Measurements from ENCODE around the gene COL1A2. TPM values are rescaled to one million over a fixed set of nuclear protein-coding genes. Genes with fewer than 3 reads are reported as not detected.

COL1A2 gene
- total and polyA plus RNA-seq, 2 donors (not counting 1 experiment from before 2014, with no cell fraction given), result 2,400 to 3,638 TPM

- Histone ChIP-seq H3K79me2 (ENCODE audit: control insufficient read depth, insufficient read depth, low read length) (no peaks in the 10 kb centered on the region), H2AFZ (ENCODE audit: low read length) (no peak overlapping the region)
Observed at GRCh38 chr7:94466516-94466915, 71.8 kb downstream of the COL1A2 start.

GRCh38 chr7:94471604-94472003 is 76.9 kb downstream of the COL1A2 start:
- no peak overlapping the region for H3K9ac ChIP-seq (ENCODE audit: insufficient read depth, low read length)
- TF ChIP-seq CTCF (conservative IDR thresholded peaks at IDR 0.05 in 1 of 2, IDR thresholded peaks at IDR 0.05 in 1 of 2; ENCODE audit: low read depth in 1 of 2, low read length in 2 of 2) (no peak), EZH2 (IDR thresholded peaks at IDR 0.05; ENCODE audit: low read length, missing control alignments) (no peak)
- no peaks in the 10 kb centered on the region for H4K20me1 ChIP-seq (ENCODE audit: control insufficient read depth, extremely low read depth, insufficient read depth, low read length)
- no peak overlapping the region for H2AFZ ChIP-seq (ENCODE audit: low read length)
- no peak overlapping the region for H3K4me3 ChIP-seq (replicated peaks in 1 of 4; ENCODE audit: control extremely low read depth in 1 of 4, insufficient read depth in 1 of 4, low read depth in 3 of 4, low read length in 4 of 4)
- no peaks in the 10 kb centered on the region for H3K4me1 ChIP-seq (ENCODE audit: control insufficient read depth, extremely low read depth, insufficient read depth, low read length)
- no peaks in the 10 kb centered on the region for H3K36me3 ChIP-seq (ENCODE audit: control insufficient read depth, insufficient read depth, low read length)
- H3K9me3 ChIP-seq (ENCODE audit: control insufficient read depth, insufficient read depth, low read depth, low read length), result no peaks in the 10 kb centered on the region
- H3K79me2 ChIP-seq (ENCODE audit: control insufficient read depth, insufficient read depth, low read length), result no peaks in the 10 kb centered on the region
- no peaks in the 10 kb centered on the region for H3K27me3 ChIP-seq (ENCODE audit: control insufficient read depth, insufficient read depth, low read length)
- H3K4me2 ChIP-seq (ENCODE audit: extremely low read depth, insufficient read depth, low read length), result no peak overlapping the region
- DNase-seq (ENCODE audit: low read depth in 2 of 2), result no peak
- H3K27ac ChIP-seq (ENCODE audit: insufficient read depth, low read length), result no peak overlapping the region

More at GRCh38 chr7:94466516-94466915, 71.8 kb downstream of the COL1A2 start:
- H4K20me1 ChIP-seq (ENCODE audit: control insufficient read depth, extremely low read depth, insufficient read depth, low read length), result no peaks in the 10 kb centered on the region
- no peaks in the 10 kb centered on the region for H3K4me1 ChIP-seq (ENCODE audit: control insufficient read depth, extremely low read depth, insufficient read depth, low read length)
- no peak for DNase-seq (ENCODE audit: low read depth in 2 of 2)
- H3K9ac ChIP-seq (ENCODE audit: insufficient read depth, low read length), result no peak overlapping the region
- H3K4me3 ChIP-seq (replicated peaks in 1 of 4; ENCODE audit: control extremely low read depth in 1 of 4, insufficient read depth in 1 of 4, low read depth in 3 of 4, low read length in 4 of 4), result no peak overlapping the region
- no peak for TF ChIP-seq EZH2 (IDR thresholded peaks at IDR 0.05; ENCODE audit: low read length, missing control alignments)
- TF ChIP-seq CTCF (conservative IDR thresholded peaks at IDR 0.05 in 1 of 2, IDR thresholded peaks at IDR 0.05 in 1 of 2; ENCODE audit: low read depth in 1 of 2, low read length in 2 of 2), result no peak
- H3K27me3 ChIP-seq (ENCODE audit: control insufficient read depth, insufficient read depth, low read length), result no peaks in the 10 kb centered on the region
- no peaks in the 10 kb centered on the region for H3K9me3 ChIP-seq (ENCODE audit: control insufficient read depth, insufficient read depth, low read depth, low read length)
- no peak overlapping the region for H3K27ac ChIP-seq (ENCODE audit: insufficient read depth, low read length)
- no peak overlapping the region for H3K4me2 ChIP-seq (ENCODE audit: extremely low read depth, insufficient read depth, low read length)
- no peaks in the 10 kb centered on the region for H3K36me3 ChIP-seq (ENCODE audit: control insufficient read depth, insufficient read depth, low read length)

GRCh38 chr7:94472608-94473007 is 77.9 kb downstream of the COL1A2 start:
- DNase-seq (ENCODE audit: low read depth in 2 of 2), result no peak
- no peaks in the 10 kb centered on the region for H3K9me3 ChIP-seq (ENCODE audit: control insufficient read depth, insufficient read depth, low read depth, low read length)
- H3K36me3 ChIP-seq (ENCODE audit: control insufficient read depth, insufficient read depth, low read length), result no peaks in the 10 kb centered on the region
- H3K79me2 ChIP-seq (ENCODE audit: control insufficient read depth, insufficient read depth, low read length), result no peaks in the 10 kb centered on the region
- H3K9ac ChIP-seq (ENCODE audit: insufficient read depth, low read length), result no peak overlapping the region
- no peaks in the 10 kb centered on the region for H3K27me3 ChIP-seq (ENCODE audit: control insufficient read depth, insufficient read depth, low read length)
- no peaks in the 10 kb centered on the region for H3K4me1 ChIP-seq (ENCODE audit: control insufficient read depth, extremely low read depth, insufficient read depth, low read length)
- H3K4me2 ChIP-seq (ENCODE audit: extremely low read depth, insufficient read depth, low read length), result no peak overlapping the region
- H3K27ac ChIP-seq (ENCODE audit: insufficient read depth, low read length), result no peak overlapping the region
- H2AFZ ChIP-seq (ENCODE audit: low read length), result no peak overlapping the region
- no peak overlapping the region for H3K4me3 ChIP-seq (replicated peaks in 1 of 4; ENCODE audit: control extremely low read depth in 1 of 4, insufficient read depth in 1 of 4, low read depth in 3 of 4, low read length in 4 of 4)
- H4K20me1 ChIP-seq (ENCODE audit: control insufficient read depth, extremely low read depth, insufficient read depth, low read length), result no peaks in the 10 kb centered on the region
- no peak for TF ChIP-seq CTCF (conservative IDR thresholded peaks at IDR 0.05 in 1 of 2, IDR thresholded peaks at IDR 0.05 in 1 of 2; ENCODE audit: low read depth in 1 of 2, low read length in 2 of 2)
- TF ChIP-seq EZH2 (IDR thresholded peaks at IDR 0.05; ENCODE audit: low read length, missing control alignments), result no peak

Data from fibroblast of lung (primary cell).